ENCODE results near the gene HS3ST1. TPM values are rescaled to one million over a fixed set of nuclear protein-coding genes. Genes with fewer than 3 reads are reported as not detected.
"Not testable (repeated sequence)": the region's sequence is repeated elsewhere in the genome, so short reads cannot be mapped to it uniquely, and the experiment has no call there.

The HS3ST1 gene
- polyA plus RNA-seq, 2 donors: 2.6 to 14.5 TPM

- peak overlapping the region; percentile 60 to 74 for H3K27ac ChIP-seq (ENCODE audit: low read depth in 2 of 2, low read length in 1 of 2)
- peaks cover 0 to 7% of the 10 kb centered on the region in 2 donors for H3K9me3 ChIP-seq (ENCODE audit: control insufficient read depth in 2 of 2, insufficient read depth in 1 of 2, low read depth in 1 of 2, low read length in 1 of 2)
Measured at GRCh38 chr4:11397146-11397545, 31.5 kb downstream of the HS3ST1 start.

GRCh38 chr4:11393551-11393950, 35.1 kb downstream of the HS3ST1 start:
- Histone ChIP-seq H3K36me3 (ENCODE audit: control insufficient read depth in 2 of 2, insufficient read depth in 2 of 2, low read length in 1 of 2) (no peaks in the 10 kb centered on the region), H3K27me3 (ENCODE audit: control insufficient read depth in 1 of 2, insufficient read depth in 2 of 2, low read length in 2 of 2) (no peaks in the 10 kb centered on the region), H3K27ac (ENCODE audit: low read depth in 2 of 2, low read length in 1 of 2) (no peak overlapping the region), H3K4me3 (ENCODE audit: low read depth in 1 of 2, low read length in 2 of 2) (no peak overlapping the region), H3K9me3 (ENCODE audit: control insufficient read depth in 2 of 2, insufficient read depth in 1 of 2, low read depth in 1 of 2, low read length in 1 of 2) (no peaks in the 10 kb centered on the region), H3K4me1 (ENCODE audit: control insufficient read depth in 2 of 2, insufficient read depth in 2 of 2, low read length in 1 of 2) (peaks cover 2 to 3% of the 10 kb centered on the region in 2 donors)
- WGBS, 2 donors: 91% methylated on average over 2 of the region's 2 CpGs

More at GRCh38 chr4:11397146-11397545, 31.5 kb downstream of the HS3ST1 start:
- Histone ChIP-seq H3K27me3 (ENCODE audit: control insufficient read depth in 1 of 2, insufficient read depth in 2 of 2, low read length in 2 of 2) (no peaks in the 10 kb centered on the region), H3K4me1 (ENCODE audit: control insufficient read depth in 2 of 2, insufficient read depth in 2 of 2, low read length in 1 of 2) (peaks cover 2 to 3% of the 10 kb centered on the region in 2 donors), H3K4me3 (ENCODE audit: low read depth in 1 of 2, low read length in 2 of 2) (no peak overlapping the region), H3K36me3 (ENCODE audit: control insufficient read depth in 2 of 2, insufficient read depth in 2 of 2, low read length in 1 of 2) (peaks cover 8 to 10% of the 10 kb centered on the region in 2 donors)
- 24 to 43% methylated on average over 1 of the region's 1 CpG for WGBS, 2 donors

- H3K4me1 ChIP-seq (ENCODE audit: control insufficient read depth in 2 of 2, insufficient read depth in 2 of 2, low read length in 1 of 2); H3K4me3 ChIP-seq (ENCODE audit: low read depth in 1 of 2, low read length in 2 of 2); H3K9me3 ChIP-seq (ENCODE audit: control insufficient read depth in 2 of 2, insufficient read depth in 1 of 2, low read depth in 1 of 2, low read length in 1 of 2); H3K27me3 ChIP-seq (ENCODE audit: control insufficient read depth in 1 of 2, insufficient read depth in 2 of 2, low read length in 2 of 2); H3K36me3 ChIP-seq (ENCODE audit: control insufficient read depth in 2 of 2, insufficient read depth in 2 of 2, low read length in 1 of 2); H3K27ac ChIP-seq (ENCODE audit: low read depth in 2 of 2, low read length in 1 of 2): not testable (repeated sequence)
- WGBS, 2 donors: 61% methylated on average over 13 of the region's 15 CpGs
Measured at GRCh38 chr4:11384072-11384471, 44.6 kb downstream of the HS3ST1 start.

- no peak overlapping the region for H3K4me3 ChIP-seq (ENCODE audit: low read depth in 1 of 2, low read length in 2 of 2)
- 73 to 86% methylated on average over 4 of the region's 4 CpGs for WGBS, 2 donors
- no peaks in the 10 kb centered on the region for H3K9me3 ChIP-seq (ENCODE audit: control insufficient read depth in 2 of 2, insufficient read depth in 1 of 2, low read depth in 1 of 2, low read length in 1 of 2)
- H3K36me3 ChIP-seq (ENCODE audit: control insufficient read depth in 2 of 2, insufficient read depth in 2 of 2, low read length in 1 of 2): no peaks in the 10 kb centered on the region
- no peaks in the 10 kb centered on the region for H3K27me3 ChIP-seq (ENCODE audit: control insufficient read depth in 1 of 2, insufficient read depth in 2 of 2, low read length in 2 of 2)
- no peaks in the 10 kb centered on the region for H3K4me1 ChIP-seq (ENCODE audit: control insufficient read depth in 2 of 2, insufficient read depth in 2 of 2, low read length in 1 of 2)
- H3K27ac ChIP-seq (ENCODE audit: low read depth in 2 of 2, low read length in 1 of 2): no peak overlapping the region
Measured at GRCh38 chr4:11376571-11376970, 52.1 kb downstream of the HS3ST1 start.

- no peaks in the 10 kb centered on the region for H3K4me1 ChIP-seq (ENCODE audit: control insufficient read depth in 2 of 2, insufficient read depth in 2 of 2, low read length in 1 of 2)
- H3K9me3 ChIP-seq (ENCODE audit: control insufficient read depth in 2 of 2, insufficient read depth in 1 of 2, low read depth in 1 of 2, low read length in 1 of 2): no peaks in the 10 kb centered on the region
- 64 to 65% methylated on average over 7 of the region's 7 CpGs for WGBS, 2 donors
- H3K27ac ChIP-seq (ENCODE audit: low read depth in 2 of 2, low read length in 1 of 2): no peak overlapping the region
- no peak overlapping the region for H3K4me3 ChIP-seq (ENCODE audit: low read depth in 1 of 2, low read length in 2 of 2)
- no peaks in the 10 kb centered on the region for H3K36me3 ChIP-seq (ENCODE audit: control insufficient read depth in 2 of 2, insufficient read depth in 2 of 2, low read length in 1 of 2)
- no peaks in the 10 kb centered on the region for H3K27me3 ChIP-seq (ENCODE audit: control insufficient read depth in 1 of 2, insufficient read depth in 2 of 2, low read length in 2 of 2)
Measured at GRCh38 chr4:11376146-11376545, 52.5 kb downstream of the HS3ST1 start.

- Histone ChIP-seq H3K4me3 (ENCODE audit: low read depth in 1 of 2, low read length in 2 of 2) (no peak overlapping the region), H3K4me1 (ENCODE audit: control insufficient read depth in 2 of 2, insufficient read depth in 2 of 2, low read length in 1 of 2) (peaks cover 0 to 4% of the 10 kb centered on the region in 2 donors), H3K36me3 (ENCODE audit: control insufficient read depth in 2 of 2, insufficient read depth in 2 of 2, low read length in 1 of 2) (no peaks in the 10 kb centered on the region), H3K27ac (ENCODE audit: low read depth in 2 of 2, low read length in 1 of 2) (no peak overlapping the region), H3K9me3 (ENCODE audit: control insufficient read depth in 2 of 2, insufficient read depth in 1 of 2, low read depth in 1 of 2, low read length in 1 of 2) (peaks cover 2 to 7% of the 10 kb centered on the region in 2 donors), H3K27me3 (ENCODE audit: control insufficient read depth in 1 of 2, insufficient read depth in 2 of 2, low read length in 2 of 2) (no peaks in the 10 kb centered on the region)
- 44 to 48% methylated on average over 44 to 53 of the region's 53 CpGs for WGBS, 2 donors
Measured at GRCh38 chr4:11368701-11369115, 60.0 kb downstream of the HS3ST1 start.

GRCh38 chr4:11367371-11367770, 61.3 kb downstream of the HS3ST1 start:
- Histone ChIP-seq H3K4me1 (ENCODE audit: control insufficient read depth in 2 of 2, insufficient read depth in 2 of 2, low read length in 1 of 2) (peaks cover 0 to 4% of the 10 kb centered on the region in 2 donors), H3K27me3 (ENCODE audit: control insufficient read depth in 1 of 2, insufficient read depth in 2 of 2, low read length in 2 of 2) (no peaks in the 10 kb centered on the region), H3K27ac (ENCODE audit: low read depth in 2 of 2, low read length in 1 of 2) (no peak overlapping the region), H3K4me3 (ENCODE audit: low read depth in 1 of 2, low read length in 2 of 2) (no peak overlapping the region), H3K9me3 (ENCODE audit: control insufficient read depth in 2 of 2, insufficient read depth in 1 of 2, low read depth in 1 of 2, low read length in 1 of 2) (peaks cover 2 to 7% of the 10 kb centered on the region in 2 donors), H3K36me3 (ENCODE audit: control insufficient read depth in 2 of 2, insufficient read depth in 2 of 2, low read length in 1 of 2) (no peaks in the 10 kb centered on the region)
- 42 to 52% methylated on average over 4 of the region's 4 CpGs for WGBS, 2 donors

- Histone ChIP-seq H3K27me3 (ENCODE audit: control insufficient read depth in 1 of 2, insufficient read depth in 2 of 2, low read length in 2 of 2) (no peaks in the 10 kb centered on the region), H3K4me3 (ENCODE audit: low read depth in 1 of 2, low read length in 2 of 2) (no peak overlapping the region), H3K36me3 (ENCODE audit: control insufficient read depth in 2 of 2, insufficient read depth in 2 of 2, low read length in 1 of 2) (no peaks in the 10 kb centered on the region), H3K27ac (ENCODE audit: low read depth in 2 of 2, low read length in 1 of 2) (no peak overlapping the region), H3K9me3 (ENCODE audit: control insufficient read depth in 2 of 2, insufficient read depth in 1 of 2, low read depth in 1 of 2, low read length in 1 of 2) (peaks cover 2 to 7% of the 10 kb centered on the region in 2 donors), H3K4me1 (ENCODE audit: control insufficient read depth in 2 of 2, insufficient read depth in 2 of 2, low read length in 1 of 2) (peaks cover 0 to 4% of the 10 kb centered on the region in 2 donors)
Measured at GRCh38 chr4:11366859-11367258, 61.8 kb downstream of the HS3ST1 start.

GRCh38 chr4:11365039-11365438, 63.7 kb downstream of the HS3ST1 start:
- Histone ChIP-seq H3K36me3 (ENCODE audit: control insufficient read depth in 2 of 2, insufficient read depth in 2 of 2, low read length in 1 of 2) (no peaks in the 10 kb centered on the region), H3K4me1 (ENCODE audit: control insufficient read depth in 2 of 2, insufficient read depth in 2 of 2, low read length in 1 of 2) (peaks cover 0 to 4% of the 10 kb centered on the region in 2 donors), H3K27ac (ENCODE audit: low read depth in 2 of 2, low read length in 1 of 2) (no peak overlapping the region), H3K9me3 (ENCODE audit: control insufficient read depth in 2 of 2, insufficient read depth in 1 of 2, low read depth in 1 of 2, low read length in 1 of 2) (peaks cover 2 to 7% of the 10 kb centered on the region in 2 donors), H3K4me3 (ENCODE audit: low read depth in 1 of 2, low read length in 2 of 2) (no peak overlapping the region), H3K27me3 (ENCODE audit: control insufficient read depth in 1 of 2, insufficient read depth in 2 of 2, low read length in 2 of 2) (no peaks in the 10 kb centered on the region)

- Histone ChIP-seq H3K36me3 (ENCODE audit: control insufficient read depth in 2 of 2, insufficient read depth in 2 of 2, low read length in 1 of 2) (no peaks in the 10 kb centered on the region), H3K9me3 (ENCODE audit: control insufficient read depth in 2 of 2, insufficient read depth in 1 of 2, low read depth in 1 of 2, low read length in 1 of 2) (no peaks in the 10 kb centered on the region), H3K4me3 (ENCODE audit: low read depth in 1 of 2, low read length in 2 of 2) (no peak overlapping the region), H3K4me1 (ENCODE audit: control insufficient read depth in 2 of 2, insufficient read depth in 2 of 2, low read length in 1 of 2) (no peaks in the 10 kb centered on the region), H3K27ac (ENCODE audit: low read depth in 2 of 2, low read length in 1 of 2) (no peak overlapping the region), H3K27me3 (ENCODE audit: control insufficient read depth in 1 of 2, insufficient read depth in 2 of 2, low read length in 2 of 2) (no peaks in the 10 kb centered on the region)
Measured at GRCh38 chr4:11359591-11359990, 69.1 kb downstream of the HS3ST1 start.

Measured in esophagus (tissue), 2 donors.